ENCODE results near the gene CCL20.
"Not testable (repeated sequence)": the region's sequence is repeated elsewhere in the genome, so short reads cannot be mapped to it uniquely, and the experiment has no call there.

The CCL20 gene

DNA sequence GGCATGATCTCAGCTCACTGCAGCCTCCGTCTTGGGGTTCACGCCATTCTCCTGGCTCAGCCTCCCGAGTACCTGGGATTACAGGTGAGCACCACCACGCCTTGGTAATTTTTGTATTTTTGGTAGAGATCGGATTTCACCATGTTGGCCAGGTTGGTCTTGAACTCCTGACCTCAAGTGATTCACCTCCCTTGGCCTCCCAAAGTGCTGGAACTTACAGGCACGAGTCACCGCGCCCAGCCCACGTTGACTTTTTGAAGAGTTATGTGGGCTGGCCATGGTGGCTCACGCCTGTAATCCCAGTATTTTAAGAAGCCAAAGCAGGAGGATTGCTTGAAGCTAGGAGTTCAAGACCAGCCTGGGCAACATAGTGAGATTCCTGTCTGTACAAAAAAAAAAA is 20.8 kb downstream of the CCL20 start:
- DNase-seq (ENCODE audit: low read depth in 3 of 3), result no peak

DNA sequence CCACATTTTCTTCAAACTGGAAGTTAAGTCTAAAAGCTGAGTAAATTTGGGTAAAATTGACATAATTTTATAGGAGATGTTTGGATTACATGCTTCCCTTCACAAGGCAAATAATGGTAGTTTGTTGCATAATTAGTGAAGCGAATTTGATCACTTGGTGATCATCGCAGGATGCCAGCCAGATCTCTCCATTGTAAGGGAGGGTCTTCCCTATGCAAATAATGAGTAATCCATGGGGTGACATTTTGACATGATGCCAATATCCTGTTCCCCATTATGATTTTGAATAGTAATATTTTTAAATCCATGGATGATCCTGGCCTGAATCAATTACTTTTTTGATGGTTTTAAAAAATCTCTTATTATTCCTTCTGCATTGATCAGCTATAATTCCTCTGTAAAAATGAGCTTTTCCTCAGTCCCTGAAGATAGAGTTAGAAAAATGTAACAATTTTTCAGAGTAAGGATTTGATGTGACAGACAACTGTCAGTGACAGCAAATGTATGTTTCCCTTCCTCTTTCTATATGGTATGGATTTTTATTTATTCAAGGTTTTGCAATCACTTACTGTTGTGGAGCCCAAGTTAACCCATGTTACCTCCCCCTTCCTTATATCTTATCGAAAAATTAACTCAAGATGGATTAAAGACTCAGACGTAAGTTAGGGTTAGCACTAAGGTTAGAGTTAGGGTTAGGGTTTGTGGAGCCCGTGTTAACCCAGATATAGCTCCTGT is 21.4 kb downstream of the CCL20 start:
- no peak for DNase-seq (ENCODE audit: low read depth in 3 of 3)

DNA sequence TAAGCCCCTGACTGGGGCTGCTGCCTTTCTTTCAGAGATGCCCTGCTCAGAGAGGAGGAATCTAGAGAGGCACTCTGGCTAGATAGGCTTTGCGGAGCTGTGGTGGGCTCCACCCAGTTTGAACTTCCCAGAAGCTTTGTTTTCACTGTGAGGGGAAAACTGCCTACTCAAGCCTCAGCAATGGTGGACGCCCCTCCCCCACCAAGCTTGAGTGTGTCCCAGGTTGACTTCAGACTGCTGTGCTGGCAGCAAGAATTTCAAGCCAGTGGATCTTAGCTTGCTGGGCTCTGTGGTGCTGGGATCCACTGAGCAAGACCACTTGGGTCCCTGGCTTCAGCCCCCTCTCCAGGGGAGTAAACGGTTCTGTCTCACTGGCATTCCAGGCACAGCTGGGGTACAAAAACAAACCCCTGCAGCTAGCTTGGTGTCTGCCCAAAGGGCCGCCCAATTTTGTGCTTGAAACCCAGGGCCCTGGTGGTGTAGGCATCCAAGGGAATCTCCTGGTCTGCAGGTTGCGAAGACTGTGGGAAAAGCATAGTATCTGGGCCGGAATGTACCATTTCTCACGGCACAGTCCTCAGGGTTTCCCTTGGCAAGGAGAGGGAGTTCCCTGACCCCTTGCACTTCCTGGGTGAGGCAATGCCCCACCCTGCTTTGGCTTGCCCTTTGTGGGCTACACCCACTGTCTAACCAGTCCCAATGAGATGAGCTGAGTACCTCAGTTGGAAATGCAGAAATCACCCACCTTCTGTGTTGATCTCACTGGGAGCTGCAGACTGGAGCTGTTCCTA is 25.9 kb downstream of the CCL20 start:
- not testable (repeated sequence) for DNase-seq (ENCODE audit: low read depth in 3 of 3)

DNA sequence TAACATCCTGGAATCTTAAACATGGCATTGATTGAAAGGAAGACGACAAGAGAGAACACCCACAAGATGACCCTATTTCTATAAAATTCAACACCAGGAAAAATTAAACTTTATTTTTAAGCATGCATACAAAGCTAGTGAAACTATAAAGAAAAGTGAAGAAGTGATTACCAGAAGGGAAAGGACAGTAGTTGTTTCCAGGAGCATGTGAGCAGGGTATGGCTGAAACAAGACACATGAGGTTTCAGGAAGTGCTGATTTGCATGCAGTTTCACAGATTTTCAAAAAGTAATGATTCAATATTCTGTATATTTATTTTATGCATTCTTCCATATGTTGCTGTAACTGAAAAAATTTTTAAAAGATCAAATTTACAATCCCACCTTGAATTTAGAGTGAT is 33.2 kb downstream of the CCL20 start:
- no peak for DNase-seq (ENCODE audit: low read depth in 3 of 3)

DNA sequence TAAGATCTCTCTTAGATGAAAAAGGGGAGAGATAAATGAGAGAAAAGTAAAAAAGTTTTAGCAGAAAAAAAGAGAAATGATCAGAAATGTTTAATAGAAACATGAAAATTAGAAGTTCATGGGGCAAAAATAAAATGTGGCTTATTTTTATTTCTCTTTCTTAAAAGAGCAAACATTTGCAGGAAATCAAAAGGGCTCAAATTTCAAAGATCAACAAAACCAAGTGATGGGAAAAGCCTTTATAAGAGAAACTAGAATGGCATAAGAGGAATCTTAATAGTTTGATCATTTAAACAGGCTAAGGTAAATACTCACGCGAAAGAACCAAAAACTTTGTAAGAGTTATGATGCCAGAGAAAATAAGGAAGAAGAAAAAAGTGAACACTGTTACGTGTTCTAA is 34.5 kb downstream of the CCL20 start:
- no peak for DNase-seq (ENCODE audit: low read depth in 3 of 3)

DNA sequence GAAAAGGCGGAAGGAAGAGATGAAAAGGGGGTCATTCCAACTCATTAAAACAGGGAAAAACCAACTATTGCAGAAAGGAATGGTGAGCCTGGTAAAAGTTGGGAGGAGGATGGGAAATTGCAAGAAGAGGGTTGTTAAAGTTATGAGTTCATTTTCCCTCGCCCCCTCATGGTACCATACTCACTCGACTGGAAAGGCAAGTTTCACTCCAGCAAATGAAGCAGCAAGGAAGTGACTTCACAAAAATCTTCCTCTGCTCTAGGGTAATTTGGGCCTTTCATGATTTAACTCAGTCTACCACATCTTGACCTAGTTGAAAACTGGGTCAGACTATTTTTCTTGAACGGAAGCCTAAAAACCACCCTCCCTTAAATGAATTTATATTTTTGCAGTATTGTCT is 34.9 kb downstream of the CCL20 start:
- DNase-seq (ENCODE audit: low read depth in 3 of 3), result no peak

DNA sequence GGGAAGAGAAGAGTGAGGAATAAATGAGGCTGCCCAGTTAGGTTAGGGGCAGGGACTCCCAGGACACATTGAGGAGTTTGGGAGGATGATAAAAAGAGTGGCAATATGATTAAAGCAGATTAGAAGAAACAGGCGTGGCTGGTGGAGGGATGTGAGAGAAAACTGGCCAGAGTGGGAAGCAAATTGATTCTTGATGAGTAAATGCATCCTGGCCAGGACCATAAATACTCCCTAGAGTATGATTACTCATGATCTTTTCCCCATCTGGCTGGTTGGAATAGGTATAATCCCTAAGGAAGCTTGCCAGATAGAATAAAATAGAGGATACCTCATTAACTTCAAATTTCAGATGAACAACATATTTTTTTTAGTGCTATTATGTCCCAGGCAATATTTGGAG is 36.3 kb downstream of the CCL20 start:
- no peak for DNase-seq (ENCODE audit: low read depth in 3 of 3)

DNA sequence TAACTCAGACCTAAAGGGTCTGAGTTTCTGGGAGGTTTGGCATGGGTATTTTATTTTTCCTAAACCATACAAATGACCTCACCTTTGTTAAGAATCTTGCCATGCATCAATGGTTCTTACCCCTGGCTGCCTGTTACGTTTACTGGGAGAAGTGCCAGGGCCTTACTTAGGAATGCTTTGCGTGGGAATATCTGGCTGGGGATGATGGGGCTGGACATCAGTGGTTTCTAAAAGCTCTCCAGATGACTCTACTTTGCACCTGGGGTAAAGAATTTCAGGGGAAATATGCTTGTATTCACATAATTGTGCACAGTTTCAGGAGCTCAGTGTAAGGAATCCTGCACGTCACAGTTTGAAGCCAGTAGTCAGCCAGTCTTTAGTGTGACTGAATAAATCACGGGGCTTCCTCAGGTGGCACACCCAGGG is 39.6 kb downstream of the CCL20 start:
- DNase-seq (ENCODE audit: low read depth in 3 of 3), result no peak

DNA sequence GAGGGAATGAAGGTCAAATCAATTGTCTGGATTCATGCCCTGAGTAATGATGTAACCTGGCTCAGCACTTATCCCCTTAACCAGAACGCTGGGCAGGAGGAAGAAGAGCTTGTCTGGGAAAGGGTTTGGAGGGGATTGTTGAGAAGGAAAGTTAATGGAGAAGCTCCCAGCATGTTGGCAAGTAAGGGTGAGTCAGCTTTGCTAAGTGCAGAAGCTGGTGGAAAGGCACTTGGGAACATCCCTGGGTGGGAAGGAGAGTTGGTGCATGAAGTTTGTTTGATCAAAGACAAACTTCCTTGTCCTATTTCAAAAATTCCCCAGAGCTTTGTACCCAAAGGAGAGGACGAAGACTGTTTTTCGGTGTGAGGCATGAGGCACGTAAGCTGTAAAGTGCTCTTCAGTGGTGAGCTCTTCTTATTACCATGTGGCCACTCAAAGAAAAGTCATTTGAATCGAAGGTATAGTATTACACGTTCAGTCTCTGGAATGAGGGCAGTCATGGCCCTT is 40.2 kb downstream of the CCL20 start:
- DNase-seq (ENCODE audit: low read depth in 3 of 3), result no peak

DNA sequence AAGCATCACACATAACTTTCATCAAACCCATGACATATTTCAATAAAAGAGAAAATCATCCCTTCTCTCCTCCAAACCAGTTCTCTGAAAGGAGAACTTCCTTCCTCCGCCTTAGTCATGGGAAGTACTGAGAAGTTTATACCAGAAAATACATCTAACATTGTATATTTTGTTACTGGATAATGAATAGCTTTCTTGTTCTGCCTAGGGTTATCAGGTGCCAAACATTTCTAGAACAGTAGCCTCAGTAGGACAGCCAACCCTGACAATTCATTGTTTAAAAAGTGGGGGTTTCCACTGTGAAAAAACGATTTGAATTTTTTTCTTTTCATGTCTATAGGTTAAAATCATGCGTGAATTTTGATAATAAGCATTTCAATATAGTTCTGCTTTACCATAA is 41.8 kb downstream of the CCL20 start:
- no peak for DNase-seq (ENCODE audit: low read depth in 3 of 3)

DNA sequence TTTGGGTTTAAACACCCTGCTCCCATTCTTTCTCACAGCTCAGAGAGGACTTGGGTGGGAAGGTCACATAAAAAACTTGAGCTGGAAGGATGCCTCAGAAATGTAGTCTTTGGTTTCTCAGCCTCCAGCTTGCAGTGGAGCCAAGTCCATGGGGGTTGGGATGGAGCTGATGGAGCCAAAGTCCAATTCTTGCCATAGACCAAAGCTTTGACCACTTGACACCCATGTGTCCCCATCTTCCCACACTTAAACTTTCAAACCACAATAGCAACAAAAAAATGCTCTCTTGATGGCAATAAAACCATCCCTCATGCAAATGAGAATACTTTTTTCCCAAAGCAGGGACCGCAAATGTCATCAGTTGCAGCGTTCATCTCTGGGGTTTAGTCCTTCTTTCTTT is 43.1 kb downstream of the CCL20 start:
- DNase-seq (ENCODE audit: low read depth in 3 of 3), result no peak

DNA sequence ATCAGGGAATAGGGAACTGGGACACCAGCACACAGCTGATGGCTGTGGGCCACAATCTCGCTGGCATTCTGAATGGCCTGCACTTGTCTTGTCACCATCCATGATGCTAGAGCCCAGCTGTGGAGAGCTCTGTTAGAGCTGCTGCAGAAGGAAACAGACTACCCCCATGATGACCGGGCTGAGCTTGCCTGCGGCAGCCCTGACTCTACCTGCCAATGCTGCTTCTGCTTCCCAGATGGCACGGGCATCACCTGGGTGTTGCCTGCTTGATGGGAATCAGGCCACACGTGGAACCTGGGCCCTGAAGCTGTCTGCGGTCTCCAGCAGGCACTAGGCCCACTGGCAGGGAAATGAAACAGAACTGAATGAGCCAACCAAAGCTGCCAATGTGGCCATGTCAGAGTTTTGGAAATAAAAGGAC is 46.6 kb downstream of the CCL20 start:
- DNase-seq (ENCODE audit: low read depth in 3 of 3), result no peak

DNA sequence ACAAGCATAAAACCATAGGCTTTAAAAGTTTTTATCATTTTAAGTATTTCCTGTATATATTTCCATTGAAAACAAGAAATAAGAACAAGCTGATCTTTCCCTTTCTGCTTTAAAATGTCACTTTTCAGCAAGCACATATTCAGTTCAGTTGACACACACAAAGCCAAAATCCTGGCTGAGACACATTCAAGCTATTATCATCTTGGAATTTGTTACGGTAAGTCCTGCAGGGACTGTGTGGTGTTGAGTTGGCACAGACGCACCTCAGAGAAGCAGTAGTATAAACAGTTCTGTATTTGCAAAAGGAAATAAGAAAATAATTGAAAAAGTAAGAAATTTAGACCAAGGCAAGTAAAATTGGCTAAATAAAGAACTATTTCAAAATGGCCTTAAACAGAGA is 47.4 kb downstream of the CCL20 start:
- DNase-seq (ENCODE audit: low read depth in 3 of 3), result no peak

DNA sequence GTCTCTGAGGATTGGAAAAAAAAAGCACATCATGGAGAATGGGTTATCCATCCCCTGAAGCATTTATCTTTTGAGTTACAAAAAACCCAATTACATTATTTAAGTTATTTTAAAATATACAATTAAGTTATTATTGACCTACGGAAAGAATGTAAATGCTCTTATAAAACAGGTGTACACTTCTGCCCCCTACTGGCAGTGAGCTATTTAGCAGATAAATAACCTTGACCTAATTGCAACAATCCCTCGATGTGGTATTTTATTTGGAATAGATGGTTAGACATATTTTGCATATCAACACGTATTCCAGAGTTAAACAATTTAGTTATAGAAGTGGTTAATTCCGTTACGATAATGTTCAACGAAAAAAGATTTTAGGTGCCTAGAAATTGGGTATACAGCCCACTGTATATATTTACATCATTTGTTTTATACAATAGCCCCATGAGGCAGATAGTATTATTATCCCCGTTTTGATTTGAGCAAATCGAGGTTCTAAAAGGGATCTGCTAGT is 48.6 kb downstream of the CCL20 start:
- peak in 1 of 3 donors; percentile 27 for DNase-seq (ENCODE audit: low read depth in 3 of 3)

DNA sequence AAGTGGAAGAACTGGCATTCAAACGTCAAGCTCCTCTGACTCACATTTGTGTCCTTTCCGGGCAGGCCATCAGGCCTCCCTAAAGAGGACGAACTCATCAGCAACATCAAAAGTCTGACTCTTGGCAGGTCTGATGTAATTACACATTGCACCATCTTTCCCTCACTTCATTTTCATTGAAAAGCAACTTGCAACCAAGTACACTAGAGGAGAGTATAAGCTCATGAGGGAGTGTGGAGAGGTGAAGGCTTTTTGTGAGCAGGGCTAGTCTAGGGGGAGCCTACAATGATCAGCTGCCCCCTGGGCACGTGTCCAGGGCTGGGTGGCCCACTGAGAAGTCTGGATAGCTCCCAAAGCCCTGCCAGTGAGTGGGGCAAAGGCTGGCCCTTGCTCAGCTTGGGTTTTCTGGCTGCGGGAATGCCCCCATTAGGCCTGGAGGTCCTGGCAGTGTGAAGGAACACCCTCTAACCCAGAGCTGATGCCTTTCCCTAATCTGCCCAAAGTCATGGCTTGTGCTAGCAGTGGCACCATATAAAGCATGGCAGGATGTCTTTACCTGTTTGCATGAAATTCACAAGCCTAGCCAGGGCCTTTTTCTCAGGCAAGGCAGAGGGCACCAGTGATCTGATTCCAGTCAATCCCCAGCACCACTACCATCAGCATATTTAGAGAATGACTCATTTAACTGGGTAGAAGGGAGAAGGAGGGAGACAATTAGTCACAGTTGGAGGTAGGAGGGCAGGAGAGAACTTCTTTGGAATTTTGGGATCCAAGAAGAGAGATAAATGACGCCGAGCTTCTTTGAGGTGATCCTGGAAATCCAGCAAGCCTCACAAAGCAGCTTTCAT is 49.3 kb downstream of the CCL20 start:
- DNase-seq (ENCODE audit: low read depth in 3 of 3), result no peak

DNA sequence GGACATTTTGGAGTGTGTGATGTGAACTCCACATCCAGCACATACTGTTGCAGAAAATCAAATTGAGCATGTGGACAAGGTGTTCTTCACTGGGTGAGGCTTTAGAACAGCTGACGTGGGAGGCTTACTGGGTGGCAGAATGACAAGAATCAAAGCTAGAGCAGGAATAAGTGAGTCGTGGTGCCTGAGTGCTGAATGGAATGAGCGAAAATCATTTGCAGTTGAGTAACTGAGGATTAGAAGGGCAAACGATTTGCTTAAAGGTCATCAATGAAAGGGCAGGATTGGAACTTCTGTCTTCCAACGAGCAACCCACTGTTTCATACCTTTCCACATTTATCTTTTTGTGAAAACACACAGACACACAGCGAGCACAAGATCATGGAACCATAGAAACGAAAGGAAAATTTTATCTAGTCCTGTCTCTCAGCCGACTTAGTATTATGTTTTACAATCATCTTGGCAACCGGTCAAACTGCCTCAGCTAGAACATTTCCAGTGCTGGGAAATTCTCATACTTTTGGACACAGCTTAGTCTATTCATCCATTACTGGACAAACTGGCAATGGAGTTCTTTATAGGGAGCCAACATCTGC is 50.6 kb downstream of the CCL20 start:
- no peak for DNase-seq (ENCODE audit: low read depth in 3 of 3)

DNA sequence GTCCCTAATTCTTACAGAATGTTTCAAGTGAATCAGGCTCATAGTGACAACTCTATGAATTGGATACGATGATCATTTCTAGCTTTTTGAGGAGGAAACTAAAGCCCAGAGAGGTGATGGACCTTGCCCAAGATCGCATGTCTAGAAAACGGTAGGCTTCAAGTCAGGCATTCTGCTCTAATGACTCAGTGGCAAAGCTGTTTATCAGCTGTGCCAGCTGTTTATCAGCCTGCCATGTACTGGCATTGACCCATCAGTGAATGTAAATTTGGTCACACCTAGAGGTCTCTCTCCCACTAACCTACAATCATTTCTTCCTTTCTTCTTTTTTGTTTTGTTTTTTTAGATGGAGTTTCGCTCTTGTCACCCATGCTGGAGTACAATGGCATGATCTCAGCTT is 51.6 kb downstream of the CCL20 start:
- DNase-seq (ENCODE audit: low read depth in 3 of 3), result no peak
